Epithelial cell of proximal tubule (primary cell): ENCODE measurements around the gene TGFBR3. TPM values are rescaled to one million over a fixed set of nuclear protein-coding genes. Genes with fewer than 3 reads are reported as not detected.

ENCODE experiments used
- DNase-seq: peaks from one replicate; pipeline ENCODE4 v3.0.0-alpha.2; 2011; ENCODE audit warnings: low read depth
- H3K4me3 ChIP-seq: 2 replicates; pipeline ENCODE4 v1.5.1; 2011; ENCODE audit warnings: low read depth, mild to moderate bottlenecking, low read length
- CTCF ChIP-seq: conservative IDR thresholded peaks from 2 replicates; pipeline ENCODE4 v1.5.1; 2012; ENCODE audit warnings: low read depth, mild to moderate bottlenecking, low read length
- total RNA-seq: library from RNA; depleted of rRNA; stranded (reverse); fragments of >200 nt; gene quantifications from 2 replicates; pipeline ENCODE4 v1.2.3, GENCODE V29; 2015

Gene TGFBR3
- total RNA-seq, 1 donor from 2014 or later: 6.9 TPM

- H3K4me3 ChIP-seq: no peak overlapping the region
- TF ChIP-seq CTCF: no peak
- peak; percentile 53 for DNase-seq
These were observed 172.7 kb downstream of the TGFBR3 start for GRCh38 chr1:91712981-91713841.

- H3K4me3 ChIP-seq: no peak overlapping the region
- TF ChIP-seq CTCF: no peak
- no peak for DNase-seq
These were observed 173.6 kb downstream of the TGFBR3 start for GRCh38 chr1:91712393-91712792.

- DNase-seq: no peak
- no peak overlapping the region for H3K4me3 ChIP-seq
- TF ChIP-seq CTCF: no peak
These were observed 174.3 kb downstream of the TGFBR3 start for GRCh38 chr1:91711504-91712247.

- TF ChIP-seq CTCF: no peak
- no peak overlapping the region for H3K4me3 ChIP-seq
- DNase-seq: no peak
These were observed 175.7 kb downstream of the TGFBR3 start for GRCh38 chr1:91710261-91710660.

GRCh38 chr1:91708691-91709090 lies 177.3 kb downstream of the TGFBR3 start:
- TF ChIP-seq CTCF: no peak
- H3K4me3 ChIP-seq: no peak overlapping the region

GRCh38 chr1:91707890-91708218 lies 178.1 kb downstream of the TGFBR3 start:
- H3K4me3 ChIP-seq: no peak overlapping the region
- DNase-seq: no peak
- no peak for TF ChIP-seq CTCF

More at GRCh38 chr1:91708691-91709090, 177.3 kb downstream of the TGFBR3 start:
- DNase-seq: no peak
